Measurements from ENCODE around the gene ITCH.

DNA sequence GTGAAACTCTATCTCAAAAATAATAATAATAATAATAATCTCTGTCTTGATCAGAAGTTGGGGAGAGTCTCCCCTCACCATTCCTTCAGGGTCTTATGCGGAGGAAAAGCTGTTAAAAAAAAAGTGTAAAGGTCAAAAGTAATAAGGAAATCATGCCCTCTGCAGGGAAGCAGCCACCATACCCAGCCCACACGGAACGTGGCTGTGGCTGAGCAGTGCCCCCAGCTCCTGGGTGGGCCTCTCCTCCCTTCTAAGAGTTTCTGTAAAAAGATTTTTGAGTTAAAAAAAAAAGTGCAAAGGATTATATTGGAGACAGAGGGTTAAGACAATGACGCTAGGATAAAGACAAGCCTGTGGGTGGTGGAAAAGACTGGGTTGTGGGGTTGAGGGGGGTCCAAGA is 29.3 kb upstream of the ITCH start:
- TF ChIP-seq CTCF (IDR thresholded peaks at IDR 0.05; ENCODE audit: poor library complexity) (no peak), EZH2 (IDR thresholded peaks at IDR 0.05; ENCODE audit: borderline replicate concordance) (no peak), EZH2phosphoT487 (IDR thresholded peaks at IDR 0.05; ENCODE audit: low read depth, severe bottlenecking, unreplicated experiment) (no peak)
